Neuronal stem cell (in vitro differentiated cells): ENCODE data around the gene SCAMP3.

Experiments
- DNase-seq: peaks from one replicate; pipeline ENCODE4 v3.0.0-alpha.2; 2013; ENCODE audit warnings: low spot score
- H2AFZ ChIP-seq: one replicate; pipeline ENCODE4 v1.6.1; 2013; ENCODE audit warnings: mild to moderate bottlenecking, low read length, inconsistent platforms
- H2AK5ac ChIP-seq: 2 replicates; pipeline ENCODE4 v1.6.1; 2013; ENCODE audit warnings: low read depth, mild to moderate bottlenecking, inconsistent platforms, low read length, moderate library complexity, mixed read lengths
- H2BK120ac ChIP-seq: 2 replicates; pipeline ENCODE4 v1.6.1; 2013; ENCODE audit warnings: low read depth, mild to moderate bottlenecking, inconsistent platforms, low read length, moderate library complexity, mixed read lengths
- H2BK12ac ChIP-seq: one replicate; pipeline ENCODE4 v1.6.1; 2013; ENCODE audit warnings: low read length, inconsistent platforms
- H2BK15ac ChIP-seq: 2 replicates; pipeline ENCODE4 v1.6.1; 2013; ENCODE audit warnings: mild to moderate bottlenecking, low read length, inconsistent platforms, mixed read lengths
- H2BK5ac ChIP-seq: one replicate; pipeline ENCODE4 v1.6.1; 2013; ENCODE audit warnings: inconsistent platforms, mild to moderate bottlenecking, low read length, moderate library complexity
- H3K14ac ChIP-seq: one replicate; pipeline ENCODE4 v1.6.1; 2013; ENCODE audit warnings: low read length, inconsistent platforms
- H3K18ac ChIP-seq: 2 replicates; pipeline ENCODE4 v1.6.1; 2013; ENCODE audit warnings: low read length, inconsistent platforms
- H3K23ac ChIP-seq: 2 replicates; pipeline ENCODE4 v1.6.1; 2013; ENCODE audit warnings: low read depth, mild to moderate bottlenecking, mixed read lengths, low read length, inconsistent platforms; ENCODE audit not compliant: poor library complexity
- H3K27ac ChIP-seq: replicated peaks from 3 replicates; pipeline ENCODE4 v1.5.1; 2013; ENCODE audit warnings: low read length, inconsistent platforms
- H3K27me3 ChIP-seq, 3 experiments: 2 replicates each; pipeline ENCODE4 v1.6.1; 2013; ENCODE audit warnings: low read length in 3 of 3, mild to moderate bottlenecking in 2 of 3, inconsistent platforms in 1 of 3, low read depth in 1 of 3, mixed read lengths in 1 of 3, moderate library complexity in 1 of 3; ENCODE audit not compliant: control insufficient read depth in 3 of 3, insufficient read depth in 3 of 3
- H3K36me3 ChIP-seq, 2 donors: replicated peaks in 1 of 2; 2 replicates each; pipeline ENCODE4 v1.6.1; 2013; ENCODE audit warnings: low read length in 2 of 2; ENCODE audit not compliant: control insufficient read depth in 2 of 2, insufficient read depth in 2 of 2
- H3K4ac ChIP-seq: 2 replicates; pipeline ENCODE4 v1.6.1; 2013; ENCODE audit warnings: inconsistent platforms, mild to moderate bottlenecking, low read length, moderate library complexity
- H3K4me1 ChIP-seq, 2 donors: 1 replicate in 1 of 2; 2 replicates in 1 of 2; pipeline ENCODE4 v1.6.1; 2013; ENCODE audit warnings: low read length in 2 of 2, low read depth in 1 of 2; ENCODE audit not compliant: control insufficient read depth in 2 of 2, insufficient read depth in 1 of 2
- H3K4me2 ChIP-seq: one replicate; pipeline ENCODE4 v1.6.1; 2013; ENCODE audit warnings: mild to moderate bottlenecking, low read length, inconsistent platforms; ENCODE audit not compliant: insufficient read depth, poor library complexity, severe bottlenecking
- H3K4me3 ChIP-seq, 2 donors: 2 replicates each; pipeline ENCODE4 v1.5.1; 2013; ENCODE audit warnings: low read length in 2 of 2, mild to moderate bottlenecking in 2 of 2, inconsistent platforms in 1 of 2, moderate library complexity in 1 of 2
- H3K79me1 ChIP-seq: one replicate; pipeline ENCODE4 v1.6.1; 2013; ENCODE audit warnings: low read depth, mild to moderate bottlenecking, inconsistent platforms, low read length, moderate library complexity
- H3K9ac ChIP-seq: one replicate; pipeline ENCODE4 v1.6.1; 2013; ENCODE audit warnings: mild to moderate bottlenecking, low read depth, low read length, inconsistent platforms; ENCODE audit not compliant: poor library complexity
- H3K9me3 ChIP-seq, 2 donors: replicated peaks in 1 of 2; 2 replicates each; pipeline versions ENCODE3 to v1.6.1; 2013; ENCODE audit warnings: low read length in 2 of 2, mild to moderate bottlenecking in 2 of 2, inconsistent platforms in 1 of 2, low read depth in 1 of 2, mixed read lengths in 1 of 2, moderate library complexity in 1 of 2; ENCODE audit not compliant: control insufficient read depth in 2 of 2, insufficient read depth in 1 of 2
- H4K8ac ChIP-seq: one replicate; pipeline ENCODE4 v1.6.1; 2013; ENCODE audit warnings: low read depth, mild to moderate bottlenecking, inconsistent platforms, low read length, moderate library complexity
- H4K91ac ChIP-seq: one replicate; pipeline ENCODE4 v1.6.1; 2013; ENCODE audit warnings: low read length, low read depth, mild to moderate bottlenecking, inconsistent platforms; ENCODE audit not compliant: poor library complexity
- WGBS, 2 donors: extraction: QIAGEN DNeasy Blood & Tissue Kit; methylation state at CpG; one replicate each; pipeline ENCODE4 v1.1.7; 2013; ENCODE audit warnings: missing lambda C conversion rate in 2 of 2, mixed read lengths in 1 of 2; ENCODE audit not compliant: insufficient read length in 2 of 2, insufficient replicate concordance in 1 of 2; ENCODE audit errors: extremely low coverage in 2 of 2; 5-methylcytosine and 5-hydroxymethylcytosine counted together

The SCAMP3 gene

DNA sequence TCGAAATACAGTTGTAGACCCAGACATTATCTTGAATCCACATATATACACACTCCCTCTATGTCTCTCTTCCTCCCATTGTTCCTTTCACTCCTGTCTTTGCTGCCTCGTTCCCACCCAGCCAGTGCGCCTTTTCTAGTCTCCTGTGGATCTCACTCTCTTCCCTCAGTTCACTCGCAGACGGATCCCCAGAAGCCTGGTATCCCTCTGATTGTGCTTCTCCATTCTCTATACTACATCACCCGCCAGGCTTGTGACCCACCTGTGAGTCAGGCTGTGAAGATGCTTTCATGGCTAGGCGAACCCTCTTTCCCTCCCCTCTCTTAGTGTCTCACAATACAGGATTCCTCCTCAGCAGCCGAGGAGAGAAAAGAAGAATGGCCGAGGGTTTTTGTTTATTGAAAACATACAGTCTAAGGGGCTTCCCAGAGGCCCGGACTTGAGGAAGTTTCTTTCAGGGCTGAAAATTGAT, 16.6 kb upstream of the SCAMP3 start:
- Histone ChIP-seq H4K91ac (no peak overlapping the region), H3K4me1 (peaks cover 18% of the 10 kb centered on the region in 2 donors), H3K9ac (no peak overlapping the region), H3K36me3 (peaks cover 0 to 22% of the 10 kb centered on the region in 2 donors), H3K18ac (no peak overlapping the region), H3K4ac (no peak overlapping the region), H2BK5ac (no peak overlapping the region), H3K27me3 (no peaks in the 10 kb centered on the region), H3K27ac (peak overlapping the region; percentile 13), H2AK5ac (no peak overlapping the region), H3K14ac (no peak overlapping the region), H2BK15ac (no peak overlapping the region), H3K4me3 (peak overlapping the region; percentile 52 to 92), H3K4me2 (no peak overlapping the region), H3K79me1 (no peaks in the 10 kb centered on the region), H3K9me3 (no peaks in the 10 kb centered on the region), H2AFZ (no peak overlapping the region), H4K8ac (no peak overlapping the region), H2BK12ac (no peak overlapping the region), H3K23ac (no peak overlapping the region), H2BK120ac (no peak overlapping the region)
- no peak for DNase-seq
- WGBS, 2 donors: no CpG with 5 or more reads among the region's 10 CpGs

DNA sequence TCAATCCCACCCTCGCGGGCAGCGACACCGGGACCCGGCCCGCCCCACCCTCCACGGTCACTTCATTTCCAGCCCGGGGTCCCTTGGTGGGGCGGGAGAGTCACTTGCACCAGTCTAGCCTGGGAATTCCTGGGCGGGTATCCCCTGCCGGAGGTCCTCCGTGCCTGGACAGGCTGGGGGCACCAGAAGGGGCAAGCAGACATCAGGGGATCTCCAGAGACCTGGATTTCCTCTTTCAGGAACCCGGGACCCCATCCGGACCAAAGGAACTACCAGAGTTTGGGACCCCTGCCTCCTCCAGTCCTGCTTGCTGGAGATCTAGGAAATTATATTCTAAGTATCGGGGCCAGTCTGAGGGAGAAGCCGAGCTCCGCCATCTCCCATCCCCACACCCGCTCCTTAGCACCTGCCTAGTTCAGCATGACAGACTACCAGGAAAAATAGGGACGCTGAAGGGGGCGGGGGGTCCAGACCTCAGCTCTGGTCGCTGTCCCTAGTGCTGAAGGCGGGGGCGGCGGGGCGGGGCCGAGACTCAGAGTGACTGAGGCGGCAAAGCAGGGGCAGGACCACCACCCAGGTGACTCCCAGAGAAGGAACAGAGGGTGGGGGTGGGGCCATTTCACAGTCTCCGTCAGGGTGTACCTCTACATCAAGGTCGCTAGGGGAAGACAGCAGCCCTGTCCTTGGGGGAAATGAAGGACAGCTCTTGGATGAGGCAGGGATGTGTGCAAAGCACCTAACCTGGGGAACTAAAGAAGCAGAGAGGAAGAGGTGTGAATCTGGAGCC, 15.9 kb upstream of the SCAMP3 start:
- Histone ChIP-seq H3K4me2 (peak overlapping the region; percentile 99), H3K27ac (no peak overlapping the region), H2AK5ac (no peak overlapping the region), H2BK15ac (no peak overlapping the region), H2BK12ac (no peak overlapping the region), H2BK5ac (peak overlapping the region; percentile 45), H3K18ac (peak overlapping the region; percentile 32), H3K79me1 (no peaks in the 10 kb centered on the region), H2BK120ac (no peak overlapping the region), H3K4ac (no peak overlapping the region), H2AFZ (peak overlapping the region; percentile 97), H3K4me3 (peak overlapping the region; percentile 86 to 92), H3K9ac (peak overlapping the region; percentile 38), H4K8ac (no peak overlapping the region), H3K9me3 (no peaks in the 10 kb centered on the region), H4K91ac (no peak overlapping the region), H3K4me1 (peaks cover 18 to 20% of the 10 kb centered on the region in 2 donors), H3K27me3 (no peaks in the 10 kb centered on the region), H3K23ac (peak overlapping the region; percentile 50), H3K36me3 (peaks cover 0 to 17% of the 10 kb centered on the region in 2 donors), H3K14ac (no peak overlapping the region)
- WGBS, 2 donors: no CpG with 5 or more reads among the region's 29 CpGs
- peak; percentile 82 for DNase-seq

DNA sequence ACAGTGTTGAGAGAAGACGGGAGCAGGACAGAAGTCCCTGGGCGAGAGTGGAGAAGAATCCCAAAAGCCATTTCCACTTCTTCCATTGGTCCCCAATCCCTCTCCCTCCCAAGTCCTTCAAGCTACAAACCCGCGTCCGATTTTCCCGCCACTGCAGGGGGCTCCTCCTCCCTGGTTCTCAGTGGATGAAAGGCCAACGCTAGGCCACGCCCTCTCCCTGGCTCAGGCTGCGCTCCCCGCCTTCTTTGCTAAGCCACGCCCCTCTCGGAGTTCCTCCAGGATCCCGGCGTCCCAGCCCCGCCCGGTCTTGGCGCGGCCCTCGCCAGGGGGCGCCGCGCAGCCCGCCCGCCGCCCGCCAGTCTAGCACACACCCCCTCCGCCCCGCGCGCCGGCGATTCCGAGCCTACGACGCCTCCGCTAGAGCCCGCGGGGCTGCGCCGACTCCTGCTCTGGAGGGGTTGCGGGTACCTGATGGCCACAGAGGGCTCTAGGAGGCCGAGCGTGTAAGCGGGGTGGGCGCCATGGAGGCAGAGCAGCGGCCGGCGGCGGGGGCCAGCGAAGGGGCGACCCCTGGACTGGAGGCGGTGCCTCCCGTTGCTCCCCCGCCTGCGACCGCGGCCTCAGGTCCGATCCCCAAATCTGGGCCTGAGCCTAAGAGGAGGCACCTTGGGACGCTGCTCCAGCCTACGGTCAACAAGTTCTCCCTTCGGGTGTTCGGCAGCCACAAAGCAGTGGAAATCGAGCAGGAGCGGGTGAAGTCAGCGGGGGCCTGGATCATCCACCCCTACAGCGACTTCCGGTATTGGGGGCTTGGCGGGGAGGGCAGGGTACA, 15.1 kb upstream of the SCAMP3 start, which contains the start of gene HCN3:
HCN3 (plus strand) TSS at position 394 of the 832 bp plus-strand sequence; CDS start at position 522, 128 bp downstream.
- Histone ChIP-seq H2AK5ac (no peak within 1 kb of the TSS), H3K27ac (no peak within 1 kb of the TSS), H3K4me1 (peaks cover 22 to 23% of the 10 kb centered on the region in 2 donors), H3K9ac (peak within 1 kb of the TSS; percentile 38), H3K23ac (peak within 1 kb of the TSS; percentile 50), H2BK120ac (no peak within 1 kb of the TSS), H3K4me2 (peak within 1 kb of the TSS; percentile 99), H4K8ac (no peak within 1 kb of the TSS), H3K18ac (peak within 1 kb of the TSS; percentile 82), H2AFZ (peak within 1 kb of the TSS; percentile 97), H4K91ac (no peak within 1 kb of the TSS), H2BK12ac (no peak within 1 kb of the TSS), H3K36me3 (peaks cover 2 to 14% of the 10 kb centered on the region in 2 donors), H2BK5ac (peak within 1 kb of the TSS; percentile 45), H3K79me1 (peaks cover 3% of the 10 kb centered on the region), H3K4me3 (peak within 1 kb of the TSS; percentile 86 to 92), H3K4ac (no peak within 1 kb of the TSS), H2BK15ac (no peak within 1 kb of the TSS), H3K9me3 (no peaks in the 10 kb centered on the region), H3K27me3 (no peaks in the 10 kb centered on the region), H3K14ac (no peak within 1 kb of the TSS)
- WGBS, 2 donors: no CpG with 5 or more reads among the region's 68 CpGs
- peak; percentile 98 for DNase-seq
